ENCODE measurements around the gene FCER1A. TPM values are rescaled to one million over a fixed set of nuclear protein-coding genes. Genes with fewer than 3 reads are reported as not detected.

FCER1A gene
- polyA plus RNA-seq (2011; rRNA removed): not detected in 2 replicates
- polyA minus RNA-seq (2011; rRNA and poly(A)+ RNA removed): not detected in 2 replicates

GRCh38 chr1:159302095-159302494 lies at the start of gene FCER1A:
Gene FCER1A (plus strand): TSS chr1:159302336. CDS start chr1:159302365, 29 bp downstream.
- CTCF ChIA-PET: no interaction called here
- no peak for DNase-seq (ENCODE audit: low read depth, low spot score)
- Histone ChIP-seq H3K4me3 (ENCODE audit: low read depth, low read length) (no peak within 1 kb of the TSS), H3K27me3 (ENCODE audit: control insufficient read depth, insufficient read depth, low read length) (no peaks in the 10 kb centered on the region), H3K9me3 (ENCODE audit: control insufficient read depth, insufficient read depth, low read length) (no peaks in the 10 kb centered on the region), H3K27ac (ENCODE audit: low read depth, low read length) (no peak within 1 kb of the TSS)
- TF ChIP-seq CTCF (IDR thresholded peaks at IDR 0.05; ENCODE audit: low read depth, low read length): no peak
- POLR2A ChIA-PET: no interaction called here

GRCh38 chr1:159261311-159261710 lies 40.8 kb upstream of the FCER1A start:
- H3K27me3 ChIP-seq (ENCODE audit: control insufficient read depth, insufficient read depth, low read length): no peaks in the 10 kb centered on the region

GRCh38 chr1:159261721-159262494 lies 40.2 kb upstream of the FCER1A start:
- no peak overlapping the region for H3K27ac ChIP-seq (ENCODE audit: low read depth, low read length)
- H3K9me3 ChIP-seq (ENCODE audit: control insufficient read depth, insufficient read depth, low read length): no peaks in the 10 kb centered on the region
- TF ChIP-seq CTCF (IDR thresholded peaks at IDR 0.05; ENCODE audit: low read depth, low read length): no peak
- ChIA-PET POLR2A (no interaction called here), CTCF (no interaction called here)
- DNase-seq (ENCODE audit: low read depth, low spot score): no peak
- H3K4me3 ChIP-seq (ENCODE audit: low read depth, low read length): no peak overlapping the region
- no peaks in the 10 kb centered on the region for H3K27me3 ChIP-seq (ENCODE audit: control insufficient read depth, insufficient read depth, low read length)

More at GRCh38 chr1:159261311-159261710, 40.8 kb upstream of the FCER1A start:
- CTCF ChIA-PET: no interaction called here
- TF ChIP-seq CTCF (IDR thresholded peaks at IDR 0.05; ENCODE audit: low read depth, low read length): no peak
- Histone ChIP-seq H3K4me3 (ENCODE audit: low read depth, low read length) (no peak overlapping the region), H3K9me3 (ENCODE audit: control insufficient read depth, insufficient read depth, low read length) (no peaks in the 10 kb centered on the region), H3K27ac (ENCODE audit: low read depth, low read length) (no peak overlapping the region)
- POLR2A ChIA-PET: no interaction called here
- no peak for DNase-seq (ENCODE audit: low read depth, low spot score)

- Histone ChIP-seq H3K27ac (ENCODE audit: low read depth, low read length) (no peak overlapping the region), H3K4me3 (ENCODE audit: low read depth, low read length) (no peak overlapping the region), H3K9me3 (ENCODE audit: control insufficient read depth, insufficient read depth, low read length) (no peaks in the 10 kb centered on the region; the same call in 1 of the 2 replicates), H3K27me3 (ENCODE audit: control insufficient read depth, insufficient read depth, low read length) (no peaks in the 10 kb centered on the region)
- ChIA-PET POLR2A (no interaction called here), CTCF (no interaction called here)
- no peak for TF ChIP-seq CTCF (IDR thresholded peaks at IDR 0.05; ENCODE audit: low read depth, low read length)
- DNase-seq (ENCODE audit: low read depth, low spot score): no peak
Observed at GRCh38 chr1:159266832-159267231, 35.3 kb upstream of the FCER1A start.

GRCh38 chr1:159274631-159275030 lies 27.5 kb upstream of the FCER1A start:
- no peaks in the 10 kb centered on the region for H3K27me3 ChIP-seq (ENCODE audit: control insufficient read depth, insufficient read depth, low read length)
- CTCF ChIA-PET: interaction anchor here (0.7 kb wide), 1 partner anchor 1101 kb away, joined by 5 read pairs; no protein-coding TSS in a partner anchor

More at GRCh38 chr1:159274631-159275030, 27.5 kb upstream of the FCER1A start:
- H3K9me3 ChIP-seq (ENCODE audit: control insufficient read depth, insufficient read depth, low read length): no peaks in the 10 kb centered on the region
- no peak for TF ChIP-seq CTCF (IDR thresholded peaks at IDR 0.05; ENCODE audit: low read depth, low read length)
- no peak for DNase-seq (ENCODE audit: low read depth, low spot score)
- H3K4me3 ChIP-seq (ENCODE audit: low read depth, low read length): no peak overlapping the region
- POLR2A ChIA-PET: no interaction called here
- H3K27ac ChIP-seq (ENCODE audit: low read depth, low read length): no peak overlapping the region

Measured in AG04450 (cell line).